T-cell (primary cell): ENCODE results near the gene ACADVL. TPM values are rescaled to one million over a fixed set of nuclear protein-coding genes. Genes with fewer than 3 reads are reported as not detected.

Experiments used
- ATAC-seq, 4 experiments: fragments of 200-7000 bp in 3 of 4; fragments of 150-1000 bp in 1 of 4; cut with Tn5 transposase; replicated peaks in 1 of 4; 1 replicate in 3 of 4; 2 replicates in 1 of 4; pipeline ENCODE4 v1.10.0; 2021; ENCODE audit warnings: moderate library complexity in 3 of 4, mild to moderate bottlenecking in 2 of 4, moderate number of reproducible peaks in 1 of 4
- CTCF ChIA-PET, 2 donors: fragments of 300-600 bp; sonication (Branson Sonifier 250); formaldehyde crosslinking; loops; one replicate each; lab custom pipeline; 2022; ENCODE audit warnings: antibody characterized with exemption in 2 of 2; lab: Charles Lee
- POLR2A ChIA-PET, 2 donors: fragments of 300-600 bp; sonication (Branson Sonifier 250); formaldehyde crosslinking; loops; one replicate each; lab custom pipeline; 2022; ENCODE audit warnings: antibody characterized with exemption in 2 of 2; lab: Charles Lee
- DNase-seq, 35 experiments: peaks; one replicate each; pipeline versions ENCODE4 v3.0.0 to v3.0.0-alpha.2; 2013 to 2023
- H3K27ac ChIP-seq: one replicate; pipeline ENCODE4 v1.5.1; 2013; ENCODE audit warnings: low read length
- H3K27me3 ChIP-seq, 2 experiments: replicated peaks in 1 of 2; 1 replicate in 1 of 2; 2 replicates in 1 of 2; pipeline versions ENCODE4 v1.6.1 to v1.7.0; 2013; ENCODE audit warnings: low read length in 1 of 2, mixed read lengths in 1 of 2; ENCODE audit not compliant: control insufficient read depth in 2 of 2, insufficient read depth in 2 of 2; ENCODE audit errors: extremely low read depth in 1 of 2
- H3K36me3 ChIP-seq, 2 donors: 1 replicate in 1 of 2; 2 replicates in 1 of 2; pipeline versions ENCODE4 v1.6.1 to v1.7.0; 2013; ENCODE audit warnings: low read length in 1 of 2; ENCODE audit not compliant: control insufficient read depth in 2 of 2, insufficient read depth in 1 of 2; ENCODE audit errors: extremely low read depth in 1 of 2
- H3K4me1 ChIP-seq, 2 experiments: 1 replicate in 1 of 2; 2 replicates in 1 of 2; pipeline versions ENCODE4 v1.6.1 to v1.7.0; 2013; ENCODE audit warnings: low read length in 2 of 2, mixed read lengths in 1 of 2; ENCODE audit not compliant: insufficient read depth in 2 of 2, control insufficient read depth in 1 of 2; ENCODE audit errors: extremely low read depth in 1 of 2
- H3K4me3 ChIP-seq, 2 donors: 1 replicate in 1 of 2; 2 replicates in 1 of 2; pipeline versions ENCODE4 v1.5.1 to v1.7.0; 2013; ENCODE audit warnings: mild to moderate bottlenecking in 2 of 2, low read length in 1 of 2, moderate library complexity in 1 of 2; ENCODE audit not compliant: control insufficient read depth in 1 of 2; ENCODE audit errors: extremely low read depth in 1 of 2
- H3K9me3 ChIP-seq: 2 replicates; pipeline ENCODE4 v1.7.0; 2013
- H3K27ac Mint-ChIP-seq, 2 donors: one replicate each; pipeline ENCODE4 v1.8.0; 2020 to 2021; ENCODE audit warnings: mild to moderate bottlenecking in 2 of 2, mixed read lengths in 2 of 2
- H3K27me3 Mint-ChIP-seq, 2 donors: one replicate each; pipeline ENCODE4 v1.8.0; 2021 to 2022; ENCODE audit warnings: mixed read lengths in 2 of 2
- H3K36me3 Mint-ChIP-seq: one replicate; pipeline ENCODE4 v1.8.0; 2021; ENCODE audit warnings: mixed read lengths
- H3K4me1 Mint-ChIP-seq, 3 donors: one replicate each; pipeline ENCODE4 v1.8.0; 2020 to 2022; ENCODE audit warnings: mixed read lengths in 3 of 3, mild to moderate bottlenecking in 1 of 3
- H3K4me3 Mint-ChIP-seq, 3 donors: one replicate each; pipeline ENCODE4 v1.8.0; 2020 to 2022; ENCODE audit warnings: mild to moderate bottlenecking in 3 of 3, mixed read lengths in 3 of 3, moderate library complexity in 3 of 3
- H3K9me3 Mint-ChIP-seq, 3 donors: one replicate each; pipeline ENCODE4 v1.8.0; 2020 to 2022; ENCODE audit warnings: mixed read lengths in 3 of 3
- WGBS: methylation state at CpG from one replicate; pipeline ENCODE4 v1.1.5; 2013; ENCODE audit warnings: missing lambda C conversion rate; ENCODE audit not compliant: insufficient coverage; 5-methylcytosine and 5-hydroxymethylcytosine counted together
- total RNA-seq, 35 experiments: library from RNA in 6 of 35; stranded (reverse) in 6 of 35; fragments of 120-200 nt in 1 of 35; gene quantifications; one replicate each; pipeline versions ENCODE4 v1.2.1 to v1.2.4 and lab custom pipeline; 2013 to 2026

The ACADVL gene
- total RNA-seq, 5 donors from 2014 or later (not counting 1 experiment from before 2014, with no cell fraction given), result 275 to 424 (median 385) TPM

DNA sequence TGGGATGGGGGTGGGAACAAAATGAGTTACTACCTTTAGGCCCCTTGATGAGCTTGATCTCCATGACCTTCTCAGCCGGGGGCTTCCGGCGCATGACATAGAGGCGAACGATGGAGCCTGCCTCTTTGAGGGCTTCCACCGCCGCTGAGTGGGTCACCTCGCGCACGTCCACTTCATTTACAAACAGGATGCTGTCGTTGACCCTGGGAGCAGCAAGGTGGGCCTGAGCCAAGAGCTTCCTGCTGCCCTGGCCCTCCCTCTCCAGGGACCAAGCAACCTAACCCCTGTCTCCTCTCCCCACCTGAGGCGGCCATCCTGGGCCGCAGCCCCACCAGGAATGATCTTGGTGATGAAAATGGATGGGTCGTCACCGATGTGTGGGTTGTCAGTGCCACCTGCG lies 16.3 kb upstream of the ACADVL start:
- Mint-ChIP-seq H3K9me3 (no peaks in the 10 kb centered on the region), H3K4me3 (peak overlapping the region; percentile 39 to 80 (median 74)), H3K4me1 (peaks cover 24 to 39% (median 35%) of the 10 kb centered on the region in 3 donors), H3K27me3 (no peaks in the 10 kb centered on the region), H3K27ac (peak overlapping the region; percentile 65 to 93), H3K36me3 (peaks cover 3% of the 10 kb centered on the region)
- ChIA-PET CTCF (interaction anchor here in 1 of 2 donors (0.6 kb wide), 1 partner anchor 471 kb away, joined by 3 read pairs; no protein-coding TSS in a partner anchor), POLR2A (no interaction called here)
- no peaks in the 10 kb centered on the region for H3K9me3 ChIP-seq
- no peaks in the 10 kb centered on the region for H3K36me3 ChIP-seq
- H3K27ac ChIP-seq, result peak overlapping the region; percentile 97
- H3K4me1 ChIP-seq, result peaks cover 8 to 30% of the 10 kb centered on the region in 2 experiments
- ATAC-seq (no peak), DNase-seq (no peak)
- H3K27me3 ChIP-seq, result peaks cover 0 to under 1% of the 10 kb centered on the region in 2 experiments
- WGBS, result 94% methylated on average over 14 of the region's 16 CpGs
- H3K4me3 ChIP-seq, result no peak overlapping the region

- CTCF ChIA-PET, result interaction anchor here (0.5 to 0.6 kb wide), 3 partner anchors 12 to 352 kb away, joined by 3 to 9 read pairs (median 3); no protein-coding TSS in a partner anchor
- Histone ChIP-seq H3K4me1 (peaks cover 8 to 30% of the 10 kb centered on the region in 2 experiments), H3K4me3 (peak overlapping the region; percentile 66 to 67), H3K27ac (peak overlapping the region; percentile 97), H3K27me3 (peaks cover 0 to 2% of the 10 kb centered on the region in 2 experiments), H3K9me3 (no peaks in the 10 kb centered on the region), H3K36me3 (no peaks in the 10 kb centered on the region)
- POLR2A ChIA-PET, result interaction anchor here in 1 of 2 donors (0.5 to 0.7 kb wide), 2 partner anchors 20 to 111 kb away, joined by 3 to 4 read pairs; no protein-coding TSS in a partner anchor
- 79% methylated on average over 2 of the region's 15 CpGs for WGBS
- H3K27me3 Mint-ChIP-seq, result no peaks in the 10 kb centered on the region
- DNase-seq, result peak in 4 of 35 experiments; percentile 10 to 35 (median 17)
- peaks cover 3% of the 10 kb centered on the region for H3K36me3 Mint-ChIP-seq
- ATAC-seq, result peak in 2 of 4 experiments; percentile 6 to 8
- peak overlapping the region; percentile 86 to 93 for H3K27ac Mint-ChIP-seq
- H3K9me3 Mint-ChIP-seq, result no peaks in the 10 kb centered on the region
- H3K4me1 Mint-ChIP-seq, result peaks cover 24 to 39% (median 35%) of the 10 kb centered on the region in 3 donors
- H3K4me3 Mint-ChIP-seq, result peak overlapping the region; percentile 74 to 85 (median 80)
Observed at GRCh38 chr17:7204336-7204735, 15.4 kb upstream of the ACADVL start.

DNA sequence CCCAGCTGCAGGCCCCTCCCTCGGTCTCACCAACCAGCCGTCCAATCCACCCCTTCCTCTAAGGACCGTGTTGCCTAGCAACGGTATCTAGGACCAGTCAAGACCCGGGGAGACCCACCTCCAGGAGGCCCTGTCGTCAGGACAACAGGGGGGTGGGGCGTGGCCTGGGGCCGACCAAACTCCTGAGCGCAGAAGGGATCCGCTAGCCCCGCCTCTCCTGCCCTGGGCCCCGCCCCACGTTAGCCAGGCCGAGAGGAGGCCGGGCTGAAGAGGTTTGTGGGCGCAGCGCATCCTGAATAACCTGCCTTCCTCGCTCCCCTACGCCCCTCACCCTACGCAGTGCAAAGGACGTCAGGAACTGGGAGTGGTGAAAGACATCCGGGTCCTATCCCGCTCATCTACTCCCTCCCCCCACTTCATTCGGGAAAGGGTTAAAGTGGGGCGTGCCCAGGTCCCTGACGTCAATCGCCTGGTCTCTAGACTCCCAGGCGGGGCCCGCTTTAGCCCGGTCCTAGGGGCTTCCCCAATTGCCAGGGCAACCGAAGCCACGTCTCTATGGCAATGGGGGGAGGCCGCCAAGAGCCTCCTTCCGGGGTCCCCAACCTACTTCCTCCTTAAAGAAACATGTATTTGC lies 14.8 kb upstream of the ACADVL start:
- no peaks in the 10 kb centered on the region for H3K9me3 ChIP-seq
- POLR2A ChIA-PET, result interaction anchor here in 1 of 2 donors (0.5 kb wide), 1 partner anchor 111 kb away, joined by 4 read pairs; no protein-coding TSS in a partner anchor
- H3K27me3 ChIP-seq, result peaks cover 0 to 2% of the 10 kb centered on the region in 2 experiments
- peak overlapping the region; percentile 86 to 93 for H3K27ac Mint-ChIP-seq
- H3K4me1 ChIP-seq, result peaks cover 8 to 30% of the 10 kb centered on the region in 2 experiments
- H3K9me3 Mint-ChIP-seq, result no peaks in the 10 kb centered on the region
- under 1% methylated on average over 25 of the region's 34 CpGs for WGBS
- H3K27me3 Mint-ChIP-seq, result no peaks in the 10 kb centered on the region
- CTCF ChIA-PET, result interaction anchor here (0.5 to 0.6 kb wide), 2 partner anchors 11 to 353 kb away, joined by 3 to 9 read pairs; no protein-coding TSS in a partner anchor
- H3K4me1 Mint-ChIP-seq, result peaks cover 24 to 39% (median 35%) of the 10 kb centered on the region in 3 donors
- peak; percentile 79 to 99 (median 98) for DNase-seq
- H3K36me3 ChIP-seq, result no peaks in the 10 kb centered on the region
- H3K36me3 Mint-ChIP-seq, result peaks cover 3% of the 10 kb centered on the region
- peak; percentile 85 to 90 (median 89) for ATAC-seq
- H3K4me3 ChIP-seq, result peak overlapping the region; percentile 66 to 67
- H3K4me3 Mint-ChIP-seq, result peak overlapping the region; percentile 74 to 85 (median 80)
- H3K27ac ChIP-seq, result peak overlapping the region; percentile 97

DNA sequence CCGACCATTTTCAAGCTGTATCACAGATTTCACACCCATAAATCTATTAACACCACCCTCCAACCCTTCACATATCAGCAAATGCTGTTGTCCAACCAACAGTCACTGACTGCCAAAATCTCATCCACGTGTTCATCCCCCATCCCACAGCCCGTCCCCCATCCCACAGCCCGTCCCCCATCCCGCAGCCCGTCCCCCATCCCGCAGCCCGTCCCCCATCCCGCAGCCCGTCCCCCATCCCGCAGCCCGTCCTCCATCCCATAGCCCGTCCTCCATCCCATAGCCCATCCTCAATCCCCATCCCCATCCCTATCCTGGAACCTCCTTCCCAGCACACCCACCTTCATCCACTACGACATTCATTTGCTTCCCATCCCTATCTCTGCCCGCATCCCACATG lies 14.2 kb upstream of the ACADVL start:
- Mint-ChIP-seq H3K36me3 (peaks cover 3% of the 10 kb centered on the region), H3K9me3 (no peaks in the 10 kb centered on the region), H3K4me3 (peak overlapping the region; percentile 74 to 85 (median 80)), H3K27me3 (no peaks in the 10 kb centered on the region), H3K4me1 (peaks cover 27 to 39% (median 35%) of the 10 kb centered on the region in 3 donors), H3K27ac (peak overlapping the region; percentile 86 to 93)
- POLR2A ChIA-PET, result no interaction called here
- DNase-seq (no peak), ATAC-seq (no peak)
- Histone ChIP-seq H3K27ac (peak overlapping the region; percentile 97), H3K27me3 (peaks cover 0 to 2% of the 10 kb centered on the region in 2 experiments), H3K4me1 (peaks cover 8 to 30% of the 10 kb centered on the region in 2 experiments), H3K4me3 (peak overlapping the region; percentile 66 to 67), H3K36me3 (no peaks in the 10 kb centered on the region), H3K9me3 (no peaks in the 10 kb centered on the region)
- 83% methylated on average over 8 of the region's 15 CpGs for WGBS
- CTCF ChIA-PET, result no interaction called here

DNA sequence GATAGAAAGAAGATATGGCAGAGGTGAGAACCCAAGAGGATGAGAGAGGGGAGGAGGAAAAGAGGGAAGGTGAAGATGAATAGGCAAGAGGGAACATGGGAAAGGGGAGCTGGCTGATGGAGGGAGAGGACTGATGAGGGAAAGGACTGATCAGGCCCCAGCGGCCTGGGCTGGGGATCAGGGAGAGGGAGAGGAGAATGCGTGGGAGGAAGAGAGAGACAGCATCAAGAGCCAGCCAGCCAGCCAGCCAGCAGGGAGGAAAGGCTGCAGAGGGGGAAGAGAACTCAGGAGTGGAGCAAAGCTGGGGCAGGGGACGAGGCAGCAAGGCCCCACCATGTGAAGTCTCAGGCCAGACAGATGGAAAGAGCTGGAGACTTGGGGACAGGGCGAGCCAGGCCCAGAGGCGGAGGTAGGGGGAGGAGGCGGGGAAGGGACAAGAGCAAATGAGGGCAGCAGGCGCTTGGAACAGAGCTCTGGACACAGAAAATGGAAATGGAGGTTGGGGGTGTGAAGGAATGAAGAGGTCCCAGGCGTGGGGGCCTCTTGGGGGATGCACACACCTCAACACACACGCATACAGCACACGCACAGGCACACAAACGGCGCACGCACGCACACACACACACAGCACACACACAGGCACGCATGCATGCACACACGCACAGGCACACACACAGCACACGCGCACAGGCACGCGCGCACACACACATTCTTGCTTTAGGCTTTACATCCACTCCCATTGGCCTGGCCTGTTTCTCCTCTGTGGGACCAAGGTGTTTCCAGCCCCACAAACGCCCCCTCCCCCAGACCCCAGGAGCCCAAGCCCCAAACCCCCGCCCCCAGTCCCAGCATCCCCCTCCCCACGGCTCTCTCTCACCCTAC lies 12.4 kb upstream of the ACADVL start:
- peaks cover 0 to 5% of the 10 kb centered on the region in 2 donors for H3K27me3 Mint-ChIP-seq
- peak overlapping the region; percentile 16 to 28 for H3K27ac Mint-ChIP-seq
- ChIA-PET POLR2A (no interaction called here), CTCF (no interaction called here)
- H3K4me3 Mint-ChIP-seq, result no peak overlapping the region
- 94% methylated on average over 12 of the region's 24 CpGs for WGBS
- H3K4me1 Mint-ChIP-seq, result peaks cover 32 to 45% (median 41%) of the 10 kb centered on the region in 3 donors
- H3K36me3 ChIP-seq, result no peaks in the 10 kb centered on the region
- no peaks in the 10 kb centered on the region for H3K9me3 ChIP-seq
- no peak overlapping the region for H3K4me3 ChIP-seq
- no peaks in the 10 kb centered on the region for H3K9me3 Mint-ChIP-seq
- no peaks in the 10 kb centered on the region for H3K36me3 Mint-ChIP-seq
- H3K27ac ChIP-seq, result no peak overlapping the region
- H3K27me3 ChIP-seq, result peaks cover 0 to 2% of the 10 kb centered on the region in 2 experiments
- ATAC-seq (no peak), DNase-seq (no peak)
- peaks cover 8 to 30% of the 10 kb centered on the region in 2 experiments for H3K4me1 ChIP-seq
